NCI-H2227 treated with DMSO at 0.1 percent for 48 hours (cell line): Measurements from ENCODE around the gene PCDHAC1.
A peak's percentile ranks its signal among the peaks of the same experiment; 100 is the strongest.

Experiments
- DNase-seq: peaks from one replicate; lab custom pipeline; 2025; lab: John Stamatoyannopoulos, UW

PCDHAC1 gene

GRCh38 chr5:140966293-140967225 lies 40.5 kb downstream of the PCDHAC1 start, which contains the start of gene PCDHAC2:
Gene PCDHAC2, plus strand, starts transcription at chr5:140966476. Its CDS starts 291 bp downstream, at chr5:140966767.
- peak; percentile 68 for DNase-seq

- DNase-seq = peak; percentile 7
Measured at GRCh38 chr5:140967226-140967893, 41.3 kb downstream of the PCDHAC1 start.

GRCh38 chr5:140969880-140970279 lies 43.8 kb downstream of the PCDHAC1 start:
- DNase-seq = no peak

GRCh38 chr5:140973550-140973949 lies 47.5 kb downstream of the PCDHAC1 start:
- DNase-seq = no peak

GRCh38 chr5:140977003-140977402 lies 50.9 kb downstream of the PCDHAC1 start:
- no peak for DNase-seq

GRCh38 chr5:140978260-140978659 lies 52.2 kb downstream of the PCDHAC1 start:
- no peak for DNase-seq

- no peak for DNase-seq
Measured at GRCh38 chr5:140978983-140979382, 52.9 kb downstream of the PCDHAC1 start.
